Measurements from ENCODE around the gene KAT5.
"Not testable (repeated sequence)": the region's sequence is repeated elsewhere in the genome, so short reads cannot be mapped to it uniquely, and the experiment has no call there.

KAT5 gene

DNA sequence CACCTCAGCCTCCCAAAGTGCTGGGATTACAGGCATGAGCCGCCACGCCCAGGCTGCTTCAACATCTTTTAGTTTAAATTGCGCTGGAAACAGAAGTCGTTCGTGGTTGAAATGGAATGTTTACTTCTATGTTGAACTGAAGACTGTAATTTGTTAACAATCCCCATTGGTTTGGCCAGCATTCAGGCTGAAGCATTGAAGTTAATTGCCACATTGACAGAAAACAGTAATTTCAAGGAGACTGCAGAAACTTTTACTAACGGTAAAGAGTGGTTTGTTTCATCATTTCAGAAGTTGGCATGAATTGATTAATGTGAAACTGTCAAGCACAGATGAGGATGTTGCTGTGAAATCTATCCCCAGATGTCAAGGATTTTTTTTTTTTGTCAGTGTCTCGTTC, 54.5 kb downstream of the KAT5 start:
- H3K9ac ChIP-seq (ENCODE audit: low read length) = no peak overlapping the region
- no peaks in the 10 kb centered on the region for H3K79me2 ChIP-seq (ENCODE audit: insufficient read depth, low read length)
- no peak overlapping the region for H3K4me3 ChIP-seq (ENCODE audit: insufficient read depth, low read length, poor library complexity, severe bottlenecking)
- no peak overlapping the region for H3K4me2 ChIP-seq (ENCODE audit: low read depth, low read length, poor library complexity, severe bottlenecking)
- no peak overlapping the region for H2AFZ ChIP-seq (ENCODE audit: low read depth, low read length, severe bottlenecking)
- H3K9me3 ChIP-seq (ENCODE audit: insufficient read depth, low read length) = no peaks in the 10 kb centered on the region
- H3K9me2 ChIP-seq (replicated peaks; ENCODE audit: insufficient read depth, low read length) = no peaks in the 10 kb centered on the region
- H3K27me3 ChIP-seq (ENCODE audit: low read length) = no peaks in the 10 kb centered on the region
- no peaks in the 10 kb centered on the region for H4K20me1 ChIP-seq (ENCODE audit: low read depth, low read length)
- H3K27ac ChIP-seq (ENCODE audit: low read depth, low read length) = no peak overlapping the region
- no peaks in the 10 kb centered on the region for H3K36me3 ChIP-seq (ENCODE audit: low read length)
- no peaks in the 10 kb centered on the region for H3F3A ChIP-seq (ENCODE audit: insufficient read depth)
- TF ChIP-seq, protein P1, sequence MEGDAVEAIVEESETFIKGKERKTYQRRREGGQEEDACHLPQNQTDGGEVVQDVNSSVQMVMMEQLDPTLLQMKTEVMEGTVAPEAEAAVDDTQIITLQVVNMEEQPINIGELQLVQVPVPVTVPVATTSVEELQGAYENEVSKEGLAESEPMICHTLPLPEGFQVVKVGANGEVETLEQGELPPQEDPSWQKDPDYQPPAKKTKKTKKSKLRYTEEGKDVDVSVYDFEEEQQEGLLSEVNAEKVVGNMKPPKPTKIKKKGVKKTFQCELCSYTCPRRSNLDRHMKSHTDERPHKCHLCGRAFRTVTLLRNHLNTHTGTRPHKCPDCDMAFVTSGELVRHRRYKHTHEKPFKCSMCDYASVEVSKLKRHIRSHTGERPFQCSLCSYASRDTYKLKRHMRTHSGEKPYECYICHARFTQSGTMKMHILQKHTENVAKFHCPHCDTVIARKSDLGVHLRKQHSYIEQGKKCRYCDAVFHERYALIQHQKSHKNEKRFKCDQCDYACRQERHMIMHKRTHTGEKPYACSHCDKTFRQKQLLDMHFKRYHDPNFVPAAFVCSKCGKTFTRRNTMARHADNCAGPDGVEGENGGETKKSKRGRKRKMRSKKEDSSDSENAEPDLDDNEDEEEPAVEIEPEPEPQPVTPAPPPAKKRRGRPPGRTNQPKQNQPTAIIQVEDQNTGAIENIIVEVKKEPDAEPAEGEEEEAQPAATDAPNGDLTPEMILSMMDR (IDR thresholded peaks at IDR 0.05; ENCODE audit: insufficient read depth, low read length, poor library complexity, severe bottlenecking) = no peak
- TF ChIP-seq EZH2phosphoT487 (conservative IDR thresholded peaks at IDR 0.05; ENCODE audit: low read length) = no peak

DNA sequence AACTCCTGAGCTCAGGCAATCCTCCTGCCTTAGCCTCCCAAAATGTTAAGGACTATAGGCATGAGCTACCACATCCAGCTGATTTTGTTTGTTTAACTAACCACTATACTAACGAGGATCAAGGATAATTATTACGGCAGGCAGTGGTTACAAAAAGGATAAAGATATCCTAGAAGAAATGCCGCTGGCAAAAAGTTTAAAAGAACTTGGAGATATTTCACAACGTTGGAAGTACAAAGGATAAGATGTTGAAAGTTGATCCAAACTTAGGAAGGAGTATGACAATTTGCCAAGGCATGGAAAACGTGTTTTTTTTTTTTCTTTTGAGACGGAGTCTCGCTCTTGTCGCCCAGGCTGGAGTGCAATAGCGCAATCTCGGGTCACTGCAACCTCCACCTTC, 55.4 kb downstream of the KAT5 start:
- Histone ChIP-seq H3K9me3 (ENCODE audit: insufficient read depth, low read length) (no peaks in the 10 kb centered on the region), H3F3A (ENCODE audit: insufficient read depth) (0 out of 2 replicates have a peak, but pooled peaks cover 2% of the 10 kb centered on the region), H3K4me3 (ENCODE audit: insufficient read depth, low read length, poor library complexity, severe bottlenecking) (no peak overlapping the region), H3K27me3 (ENCODE audit: low read length) (no peaks in the 10 kb centered on the region), H3K9me2 (replicated peaks; ENCODE audit: insufficient read depth, low read length) (no peaks in the 10 kb centered on the region), H3K27ac (ENCODE audit: low read depth, low read length) (no peak overlapping the region), H2AFZ (ENCODE audit: low read depth, low read length, severe bottlenecking) (no peak overlapping the region), H3K4me2 (ENCODE audit: low read depth, low read length, poor library complexity, severe bottlenecking) (no peak overlapping the region), H3K9ac (ENCODE audit: low read length) (no peak overlapping the region), H3K36me3 (ENCODE audit: low read length) (no peaks in the 10 kb centered on the region), H3K79me2 (ENCODE audit: insufficient read depth, low read length) (no peaks in the 10 kb centered on the region), H4K20me1 (ENCODE audit: low read depth, low read length) (no peaks in the 10 kb centered on the region)
- TF ChIP-seq, protein P1 (IDR thresholded peaks at IDR 0.05; ENCODE audit: insufficient read depth, low read length, poor library complexity, severe bottlenecking) = no peak
- no peak for TF ChIP-seq EZH2phosphoT487 (conservative IDR thresholded peaks at IDR 0.05; ENCODE audit: low read length)

DNA sequence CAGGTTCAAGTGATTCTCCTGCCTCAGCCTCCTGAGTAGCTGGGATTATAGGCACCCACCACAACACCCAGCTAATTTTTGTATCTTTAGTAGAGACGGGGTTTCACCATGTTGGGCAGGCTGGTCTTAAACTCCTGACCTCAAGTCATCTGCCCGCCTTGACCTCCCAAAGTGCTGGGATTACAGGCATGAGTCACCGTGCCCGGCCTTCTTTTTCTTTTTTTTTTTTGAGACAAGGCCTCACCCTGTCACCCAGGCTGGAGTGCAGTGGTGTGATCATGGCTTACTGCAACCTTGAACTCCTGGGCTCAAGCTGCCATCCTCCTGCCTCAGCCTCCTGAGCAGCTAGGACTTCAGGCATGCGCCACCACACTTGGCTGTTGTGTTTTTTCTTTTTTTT, 55.8 kb downstream of the KAT5 start:
- not testable (repeated sequence) for H3K9me2 ChIP-seq (replicated peaks; ENCODE audit: insufficient read depth, low read length); H3K4me3 ChIP-seq (ENCODE audit: insufficient read depth, low read length, poor library complexity, severe bottlenecking); H3K4me2 ChIP-seq (ENCODE audit: low read depth, low read length, poor library complexity, severe bottlenecking); H3K27ac ChIP-seq (ENCODE audit: low read depth, low read length); H4K20me1 ChIP-seq (ENCODE audit: low read depth, low read length); H3K27me3 ChIP-seq (ENCODE audit: low read length); H3F3A ChIP-seq (ENCODE audit: insufficient read depth); H3K79me2 ChIP-seq (ENCODE audit: insufficient read depth, low read length); H3K9me3 ChIP-seq (ENCODE audit: insufficient read depth, low read length); H2AFZ ChIP-seq (ENCODE audit: low read depth, low read length, severe bottlenecking); H3K36me3 ChIP-seq (ENCODE audit: low read length); H3K9ac ChIP-seq (ENCODE audit: low read length)

Data from SU-DHL-6 (cell line).